HepG2 (cell line): ENCODE measurements around the gene OLFM2. TPM values are rescaled to one million over a fixed set of nuclear protein-coding genes. Genes with fewer than 3 reads are reported as not detected.

Experiments
- AKNA ChIP-seq: sonication (generic); formaldehyde crosslinking; IDR thresholded peaks from 2 replicates; pipeline ENCODE4 v1.4.0; 2020; ENCODE audit warnings: missing genetic modification reagents, borderline replicate concordance
- E2F5 ChIP-seq: sonication (generic); formaldehyde crosslinking; conservative IDR thresholded peaks from 2 replicates; pipeline ENCODE4 v1.4.0; 2020; ENCODE audit warnings: missing genetic modification reagents
- IRF2 ChIP-seq: IDR thresholded peaks from 2 replicates; pipeline ENCODE4 v1.6.1; 2018; ENCODE audit warnings: missing genetic modification reagents, missing compliant biosample characterization
- NCOR1 ChIP-seq: fragments of 200-600 bp; sonication (generic); IDR thresholded peaks from 2 replicates; pipeline ENCODE4 v1.7.0; 2017; ENCODE audit warnings: antibody characterized with exemption, low read length, borderline replicate concordance
- NONO ChIP-seq, 2 experiments: fragments of 450-650 bp in 1 of 2; sonication (generic) in 1 of 2; formaldehyde crosslinking in 1 of 2; IDR thresholded peaks in 1 of 2; conservative IDR thresholded peaks in 1 of 2; 2 replicates each; pipeline versions ENCODE4 v1.6.1 to v1.8.0; 2017 to 2022; ENCODE audit warnings: mild to moderate bottlenecking in 1 of 2, missing genetic modification reagents in 1 of 2, moderate library complexity in 1 of 2
- NR0B2 ChIP-seq: sonication (generic); formaldehyde crosslinking; IDR thresholded peaks from 2 replicates; pipeline ENCODE4 v1.4.0; 2020; ENCODE audit warnings: mild to moderate bottlenecking, missing genetic modification reagents
- NR2F1 ChIP-seq, 2 experiments: fragments of 450-650 bp in 1 of 2; formaldehyde crosslinking in 1 of 2; IDR thresholded peaks; 2 replicates each; pipeline versions ENCODE4 v1.5.0 to v1.6.1; 2016 to 2020; ENCODE audit warnings: mild to moderate bottlenecking in 1 of 2, missing compliant biosample characterization in 1 of 2, missing genetic modification reagents in 1 of 2, moderate library complexity in 1 of 2
- SIN3A ChIP-seq: IDR thresholded peaks from 2 replicates; pipeline ENCODE4 v1.6.1; 2011; ENCODE audit warnings: low read depth, mild to moderate bottlenecking, control low read depth, low read length, borderline replicate concordance
- SOX5 ChIP-seq: IDR thresholded peaks from 2 replicates; pipeline ENCODE4 v1.6.1; 2016; ENCODE audit warnings: borderline replicate concordance
- SSRP1 ChIP-seq: IDR thresholded peaks from 2 replicates; pipeline ENCODE4 v1.6.1; 2016; ENCODE audit warnings: control low read depth
- STAT5B ChIP-seq: sonication (generic); formaldehyde crosslinking; IDR thresholded peaks from 2 replicates; pipeline ENCODE4 v1.4.0; 2020; ENCODE audit warnings: missing genetic modification reagents
- ZBTB42 ChIP-seq: sonication (generic); formaldehyde crosslinking; IDR thresholded peaks from 2 replicates; pipeline ENCODE4 v1.5.0; 2020; ENCODE audit warnings: mild to moderate bottlenecking, missing genetic modification reagents
- ZNF230 ChIP-seq: sonication (generic); formaldehyde crosslinking; IDR thresholded peaks from 2 replicates; pipeline ENCODE4 v1.4.0; 2020; ENCODE audit warnings: mild to moderate bottlenecking, missing genetic modification reagents
- ZNF337 ChIP-seq: sonication (generic); formaldehyde crosslinking; IDR thresholded peaks from 2 replicates; pipeline ENCODE4 v1.5.1; 2020; ENCODE audit warnings: missing genetic modification reagents, low read depth, mild to moderate bottlenecking, borderline replicate concordance
- ZNF44 ChIP-seq: sonication (generic); formaldehyde crosslinking; IDR thresholded peaks from 2 replicates; pipeline ENCODE4 v1.5.1; 2020; ENCODE audit warnings: mild to moderate bottlenecking, missing genetic modification reagents
- ZNF709 ChIP-seq: sonication (generic); formaldehyde crosslinking; IDR thresholded peaks from 2 replicates; pipeline ENCODE4 v1.5.0; 2020; ENCODE audit warnings: mild to moderate bottlenecking, missing genetic modification reagents
- ZNF737 ChIP-seq: sonication (generic); formaldehyde crosslinking; IDR thresholded peaks from 2 replicates; pipeline ENCODE4 v1.5.0; 2020; ENCODE audit warnings: missing genetic modification reagents, mild to moderate bottlenecking, borderline replicate concordance
- ZNF761 ChIP-seq: sonication (generic); formaldehyde crosslinking; conservative IDR thresholded peaks from 2 replicates; pipeline ENCODE4 v1.4.0; 2020; ENCODE audit warnings: mild to moderate bottlenecking, missing genetic modification reagents
- ZNF780A ChIP-seq: sonication (generic); formaldehyde crosslinking; IDR thresholded peaks from 2 replicates; pipeline ENCODE4 v1.8.0; 2022; ENCODE audit warnings: mild to moderate bottlenecking, missing genetic modification reagents, moderate library complexity
- ZSCAN9 ChIP-seq: IDR thresholded peaks from 2 replicates; pipeline ENCODE4 v1.6.1; 2016; ENCODE audit warnings: borderline replicate concordance
- polyA plus RNA-seq, 8 experiments: library from polyadenylated mRNA; depleted of rRNA in 3 of 8; stranded (reverse) in 7 of 8; unstranded in 1 of 8; fragments of >200 nt; fragmentation: Illumina TruSeq in 4 of 8; extraction: Trizol in 4 of 8; gene quantifications; 2 replicates each; pipeline versions ENCODE4 v1.2.1 to v1.2.3, GENCODE V29; 2011 to 2016; ENCODE audit warnings: low read depth in 4 of 8, missing spikeins in 1 of 8, mixed read lengths in 1 of 8; ENCODE audit not compliant: insufficient read depth in 1 of 8
- total RNA-seq, 5 experiments: library from RNA; depleted of rRNA; stranded (reverse); fragments of >200 nt; fragmentation: Illumina TruSeq; extraction: Trizol; gene quantifications; 2 replicates each; pipeline ENCODE4 v1.2.3, GENCODE V29; 2016; ENCODE audit warnings: low read depth in 1 of 5

Gene OLFM2
- total and polyA plus RNA-seq, 2 of the 13 experiments (the other 11 are each of a cell fraction or from before 2014, with no cell fraction given), result 0.20 to 0.51 TPM

DNA sequence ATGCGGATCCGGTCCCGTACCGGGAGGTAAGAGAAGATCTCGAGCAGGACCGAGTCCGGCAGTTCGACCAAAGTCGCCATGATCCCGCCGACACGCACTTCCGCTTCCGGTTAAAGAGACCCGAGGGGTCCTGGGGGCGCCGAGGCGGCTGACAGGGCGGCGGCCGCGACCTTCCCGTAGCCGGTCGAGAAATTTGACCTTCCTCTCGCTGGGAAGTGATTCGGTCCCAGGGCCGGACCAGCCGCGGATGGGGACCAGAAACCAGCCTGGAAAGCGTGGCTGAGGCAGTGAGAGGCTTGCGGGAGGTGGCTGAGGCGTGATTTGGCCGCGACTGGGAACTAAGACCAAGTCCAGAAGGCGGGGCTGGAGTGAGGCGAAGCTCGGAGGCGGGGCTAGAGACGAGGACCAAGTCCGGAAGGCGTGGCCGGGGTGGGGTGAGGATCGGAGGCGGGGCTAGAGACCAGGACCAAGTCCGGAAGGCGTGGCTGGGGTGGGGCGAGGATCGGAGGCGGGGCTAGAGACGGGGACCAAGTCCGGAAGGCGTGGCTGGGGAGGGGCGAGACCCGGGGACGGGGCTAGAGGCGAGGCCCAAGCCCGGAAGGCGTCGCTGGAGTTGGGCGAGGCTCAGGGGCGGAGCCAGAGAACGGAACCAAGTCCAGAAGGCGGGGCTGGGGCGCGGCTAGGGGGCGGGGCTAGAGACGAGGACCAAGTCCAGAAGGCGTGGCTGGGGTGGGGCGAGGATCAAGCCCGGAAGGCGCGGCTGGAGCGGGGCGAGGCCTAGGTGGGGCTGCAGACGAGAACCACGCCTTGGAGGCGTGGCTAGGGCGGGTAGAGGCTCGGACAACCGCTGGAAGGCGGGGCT is 117.3 kb downstream of the OLFM2 start, which contains the start of gene FBXL12 (continued):
- TF ChIP-seq NR0B2 (CRISPR knock-in tag) (peak; percentile 27), ZNF761 (no peak), ZNF337 (CRISPR knock-in tag) (no peak), SOX5 (CRISPR knock-in tag) (peak; percentile 54), NR2F1 (CRISPR knock-in tag; IDR thresholded peaks at IDR 0.05) (no peak), ZNF737 (no peak), ZNF230 (CRISPR knock-in tag) (no peak), STAT5B (no peak), ZNF44 (CRISPR knock-in tag) (no peak), SIN3A (peak; percentile 23; the same call in 1 of the 2 replicates), NCOR1 (no peak), AKNA (CRISPR knock-in tag) (no peak), ZNF780A (no peak), E2F5 (CRISPR knock-in tag) (0 out of 2 replicates have a peak, but pooled peaks have one; percentile 21), IRF2 (CRISPR knock-in tag) (peak; percentile 59), ZNF709 (peak; percentile 71; the same call in 1 of the 2 replicates), NONO (IDR thresholded peaks at IDR 0.05) (no peak), NONO (CRISPR knock-in tag; conservative IDR thresholded peaks at IDR 0.05) (peak; percentile 84; the same call in 1 of the 2 replicates), ZSCAN9 (CRISPR knock-in tag) (0 out of 2 replicates have a peak, but pooled peaks have one; percentile 47), SSRP1 (no peak), ZBTB42 (no peak)
